Neutrophil (primary cell): Measurements from ENCODE around the gene LRRC8B.

Experiments used
- H3K27ac ChIP-seq: fragments of 200-600 bp; sonication (generic); 2 replicates; pipeline ENCODE4 v1.5.1; 2016; ENCODE audit warnings: mild to moderate bottlenecking, moderate library complexity
- H3K27me3 ChIP-seq: fragments of 200-600 bp; sonication (generic); 2 replicates; pipeline ENCODE4 v1.6.0; 2016; ENCODE audit warnings: mild to moderate bottlenecking
- H3K36me3 ChIP-seq: fragments of 200-600 bp; sonication (generic); 2 replicates; pipeline ENCODE4 v1.5.1; 2017
- H3K4me1 ChIP-seq, 2 experiments: fragments of 200-600 bp in 1 of 2; sonication (generic) in 1 of 2; 1 replicate in 1 of 2; 2 replicates in 1 of 2; pipeline versions ENCODE4 v1.5.1 to v1.6.1; 2013 to 2016; ENCODE audit warnings: low read depth in 1 of 2, low read length in 1 of 2, mild to moderate bottlenecking in 1 of 2, moderate library complexity in 1 of 2; ENCODE audit not compliant: control insufficient read depth in 1 of 2, insufficient read depth in 1 of 2
- H3K4me3 ChIP-seq, 2 experiments: fragments of 200-600 bp in 1 of 2; sonication (generic) in 1 of 2; 1 replicate in 1 of 2; 2 replicates in 1 of 2; pipeline ENCODE4 v1.5.1; 2013 to 2016; ENCODE audit warnings: low read depth in 1 of 2, low read length in 1 of 2, mild to moderate bottlenecking in 1 of 2, moderate library complexity in 1 of 2
- H3K9me3 ChIP-seq: fragments of 200-600 bp; sonication (generic); 2 replicates; pipeline ENCODE4 v1.5.1; 2016
- TF ChIP-seq, protein P1 (sequence below): fragments of 200-600 bp; sonication (generic); IDR thresholded peaks from 2 replicates; pipeline ENCODE4 v1.5.1; 2016; ENCODE audit warnings: antibody characterized with exemption

Gene LRRC8B

DNA sequence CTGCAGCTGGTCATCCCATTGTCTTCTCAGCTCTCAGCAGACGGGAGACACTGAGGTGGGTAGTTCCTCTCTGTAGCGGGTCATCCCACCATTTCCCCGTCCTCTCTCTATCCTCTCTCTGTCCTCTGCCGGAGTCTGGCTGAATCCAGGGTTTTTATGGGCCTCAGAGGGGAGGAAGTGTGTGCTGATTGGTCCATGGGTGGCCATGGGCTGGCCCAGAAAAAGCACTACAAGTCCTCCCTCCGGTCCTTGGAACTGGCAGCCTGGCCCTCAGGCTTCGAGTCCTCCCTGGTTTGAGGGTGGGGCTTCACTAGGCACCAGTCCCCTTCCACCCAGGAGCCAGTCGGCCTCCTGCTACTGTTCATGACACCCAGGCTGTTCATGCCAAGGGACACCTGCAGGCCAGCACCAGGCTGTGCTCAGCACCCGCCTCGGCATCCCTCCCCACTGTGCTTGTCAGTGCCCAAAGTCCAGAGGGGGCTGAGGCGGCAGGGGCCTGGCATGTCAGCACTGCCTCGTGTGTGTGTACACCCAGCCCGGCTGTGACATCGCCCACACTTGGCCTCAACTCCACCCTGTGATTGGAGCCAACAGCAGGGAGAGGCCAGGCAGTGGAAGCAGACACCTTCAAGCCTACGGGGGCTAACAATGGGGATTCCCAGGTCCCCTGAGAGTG, 85.3 kb downstream of the LRRC8B start:
- no peaks in the 10 kb centered on the region for H3K9me3 ChIP-seq
- no peak overlapping the region for H3K27ac ChIP-seq
- H3K4me1 ChIP-seq = no peaks in the 10 kb centered on the region
- no peak overlapping the region for H3K4me3 ChIP-seq
- H3K27me3 ChIP-seq = no peaks in the 10 kb centered on the region
- TF ChIP-seq, protein P1, sequence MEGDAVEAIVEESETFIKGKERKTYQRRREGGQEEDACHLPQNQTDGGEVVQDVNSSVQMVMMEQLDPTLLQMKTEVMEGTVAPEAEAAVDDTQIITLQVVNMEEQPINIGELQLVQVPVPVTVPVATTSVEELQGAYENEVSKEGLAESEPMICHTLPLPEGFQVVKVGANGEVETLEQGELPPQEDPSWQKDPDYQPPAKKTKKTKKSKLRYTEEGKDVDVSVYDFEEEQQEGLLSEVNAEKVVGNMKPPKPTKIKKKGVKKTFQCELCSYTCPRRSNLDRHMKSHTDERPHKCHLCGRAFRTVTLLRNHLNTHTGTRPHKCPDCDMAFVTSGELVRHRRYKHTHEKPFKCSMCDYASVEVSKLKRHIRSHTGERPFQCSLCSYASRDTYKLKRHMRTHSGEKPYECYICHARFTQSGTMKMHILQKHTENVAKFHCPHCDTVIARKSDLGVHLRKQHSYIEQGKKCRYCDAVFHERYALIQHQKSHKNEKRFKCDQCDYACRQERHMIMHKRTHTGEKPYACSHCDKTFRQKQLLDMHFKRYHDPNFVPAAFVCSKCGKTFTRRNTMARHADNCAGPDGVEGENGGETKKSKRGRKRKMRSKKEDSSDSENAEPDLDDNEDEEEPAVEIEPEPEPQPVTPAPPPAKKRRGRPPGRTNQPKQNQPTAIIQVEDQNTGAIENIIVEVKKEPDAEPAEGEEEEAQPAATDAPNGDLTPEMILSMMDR = no peak
- no peaks in the 10 kb centered on the region for H3K36me3 ChIP-seq

- H3K4me1 ChIP-seq = no peaks in the 10 kb centered on the region
Observed at GRCh38 chr1:89610457-89611011, 85.9 kb downstream of the LRRC8B start.

DNA sequence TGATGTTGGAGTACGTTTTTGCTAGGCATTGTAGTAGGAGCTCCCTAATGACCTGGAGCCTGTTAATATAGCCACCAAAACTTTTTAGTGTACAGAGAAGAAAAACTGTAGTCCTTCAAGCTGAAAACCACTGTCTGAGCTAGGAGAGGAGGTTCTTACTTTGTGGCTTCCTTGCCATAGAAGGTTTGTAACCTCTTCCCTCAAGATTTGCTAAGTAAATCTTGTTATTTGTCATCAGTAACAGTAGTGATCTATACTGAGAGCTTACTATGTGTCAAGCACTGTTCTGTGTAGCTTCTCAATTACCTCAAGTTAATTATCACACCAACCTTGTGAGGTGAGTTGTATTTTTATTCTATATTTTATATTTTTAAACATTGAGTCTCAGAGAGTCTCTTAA, 87.1 kb downstream of the LRRC8B start:
- H3K4me3 ChIP-seq = no peak overlapping the region
- H3K9me3 ChIP-seq = no peaks in the 10 kb centered on the region
- H3K27ac ChIP-seq = no peak overlapping the region

More at GRCh38 chr1:89610457-89611011, 85.9 kb downstream of the LRRC8B start:
- TF ChIP-seq, protein P1 = no peak
- H3K27ac ChIP-seq = no peak overlapping the region
- no peaks in the 10 kb centered on the region for H3K27me3 ChIP-seq
- no peaks in the 10 kb centered on the region for H3K36me3 ChIP-seq
- no peaks in the 10 kb centered on the region for H3K9me3 ChIP-seq
- H3K4me3 ChIP-seq = no peak overlapping the region

DNA sequence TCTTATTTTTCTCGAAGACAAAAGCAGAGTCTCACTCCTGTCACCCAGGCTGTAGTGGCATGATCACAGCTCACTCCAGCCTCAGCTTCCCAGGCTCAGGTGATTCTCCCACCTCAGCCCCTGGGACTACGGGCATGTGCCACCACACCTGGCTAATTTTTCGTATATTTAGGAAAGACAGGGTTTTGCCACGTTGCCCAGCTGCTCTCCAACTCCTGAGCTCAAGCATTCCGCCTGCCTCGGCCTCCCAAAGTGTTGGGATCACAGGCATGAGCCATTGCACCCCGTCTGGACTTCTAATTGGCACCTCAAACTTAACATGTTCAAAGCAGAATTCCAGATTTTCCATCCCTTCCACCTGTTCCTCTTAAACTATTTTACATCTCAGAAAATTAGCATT, 89.3 kb downstream of the LRRC8B start:
- TF ChIP-seq, protein P1 = no peak
- Histone ChIP-seq H3K36me3 (no peaks in the 10 kb centered on the region), H3K9me3 (no peaks in the 10 kb centered on the region), H3K27me3 (no peaks in the 10 kb centered on the region), H3K27ac (no peak overlapping the region), H3K4me1 (no peaks in the 10 kb centered on the region), H3K4me3 (no peak overlapping the region)

More for the DNA sequence above, 87.1 kb downstream of the LRRC8B start:
- Histone ChIP-seq H3K36me3 (no peaks in the 10 kb centered on the region), H3K4me1 (no peaks in the 10 kb centered on the region), H3K27me3 (no peaks in the 10 kb centered on the region)
- TF ChIP-seq, protein P1 = no peak

DNA sequence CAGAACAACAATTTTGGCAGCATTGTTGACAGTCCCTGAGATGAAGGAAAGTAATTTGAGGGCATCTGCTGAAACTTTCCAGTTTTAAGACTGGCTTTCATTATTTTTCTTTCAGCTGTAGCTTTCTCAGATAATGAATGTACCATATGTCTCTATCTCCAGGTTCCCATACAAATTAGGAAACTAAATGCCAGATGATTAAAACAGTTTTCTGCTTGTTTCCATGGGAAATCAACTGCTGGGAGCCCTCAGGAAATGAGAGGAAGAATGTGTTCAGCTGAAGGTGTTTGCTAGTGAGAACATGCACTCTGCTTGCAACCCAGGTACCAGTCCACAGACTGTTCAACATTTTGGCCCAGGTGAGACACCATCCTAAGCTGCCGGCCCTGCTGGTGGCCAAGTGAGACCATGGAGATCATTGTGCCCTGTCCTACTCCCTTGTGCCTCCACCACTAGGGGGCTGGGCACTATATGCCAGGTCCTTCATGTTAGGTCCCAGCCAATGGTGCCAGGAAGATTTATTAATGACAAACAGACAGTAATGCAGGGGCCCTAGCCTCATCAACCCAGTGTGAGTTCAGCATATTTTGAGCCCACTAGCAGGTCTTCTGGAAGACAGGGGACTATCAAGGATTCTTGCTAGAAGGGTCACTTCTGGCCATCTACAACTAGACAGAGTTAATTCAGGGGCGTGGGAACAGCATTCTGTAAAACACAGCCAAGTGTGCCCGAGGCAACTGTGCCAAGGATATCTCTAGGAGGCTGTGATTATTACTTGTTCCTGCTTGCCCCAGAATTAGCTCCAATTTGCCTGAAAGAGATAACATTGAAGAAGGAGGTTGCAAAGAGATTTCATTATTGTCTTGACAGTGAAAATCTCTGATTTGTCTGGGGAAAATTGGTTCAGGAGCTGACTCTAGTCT, 91.3 kb downstream of the LRRC8B start:
- H3K4me1 ChIP-seq = no peaks in the 10 kb centered on the region
- no peaks in the 10 kb centered on the region for H3K27me3 ChIP-seq
- no peak overlapping the region for H3K27ac ChIP-seq
- H3K36me3 ChIP-seq = no peaks in the 10 kb centered on the region
- TF ChIP-seq, protein P1 = no peak
- H3K4me3 ChIP-seq = no peak overlapping the region
- no peaks in the 10 kb centered on the region for H3K9me3 ChIP-seq
